NCI-H446 (cell line): ENCODE measurements around the gene INF2.

ENCODE experiments used
- DNase-seq, 2 experiments: peaks; one replicate each; lab custom pipeline; 2025; lab: John Stamatoyannopoulos, UW

INF2 gene

DNA sequence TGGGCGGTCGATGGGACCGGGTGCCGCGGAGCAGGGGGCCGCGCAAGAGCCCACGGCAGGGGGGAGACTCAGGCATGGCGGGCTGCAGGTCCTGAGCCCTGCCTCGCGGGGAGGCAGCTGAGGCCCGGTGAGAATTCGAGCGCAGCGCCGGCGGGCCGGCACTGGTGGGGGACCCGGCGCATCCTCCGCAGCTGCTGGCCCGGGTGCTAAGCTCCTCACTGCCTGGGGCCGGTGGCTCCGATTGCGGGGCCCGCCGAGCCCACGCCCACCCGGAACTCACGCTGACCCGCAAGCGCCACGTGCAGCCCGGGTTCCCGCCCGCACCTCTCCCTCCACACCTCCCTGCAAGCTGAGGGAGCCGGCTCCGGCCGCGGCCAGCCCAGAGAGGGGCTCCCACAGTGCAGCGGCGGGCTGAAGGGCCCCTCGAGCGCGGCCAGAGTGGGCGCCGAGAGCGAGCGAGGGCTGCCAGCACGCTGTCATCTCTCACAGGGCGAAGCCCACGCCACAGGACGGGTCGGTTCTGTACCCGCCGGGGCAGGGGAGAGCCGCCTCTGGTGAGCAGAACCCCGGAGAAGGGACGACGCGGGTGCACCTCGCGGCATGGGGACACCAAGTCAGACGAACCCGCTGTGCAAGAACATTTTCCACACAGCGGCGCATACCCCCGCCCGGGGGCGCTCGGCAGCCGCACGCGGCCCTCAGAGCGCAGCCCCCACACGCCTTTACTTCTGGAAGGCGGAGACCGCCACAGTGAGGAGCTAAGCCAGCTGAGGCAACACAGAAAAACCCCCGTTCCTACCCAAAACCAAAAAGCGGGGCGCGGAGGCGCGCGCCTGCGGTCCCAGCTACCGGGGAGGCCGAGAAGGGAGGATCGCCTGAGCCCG, 62.4 kb downstream of the INF2 start:
- no peak for DNase-seq

DNA sequence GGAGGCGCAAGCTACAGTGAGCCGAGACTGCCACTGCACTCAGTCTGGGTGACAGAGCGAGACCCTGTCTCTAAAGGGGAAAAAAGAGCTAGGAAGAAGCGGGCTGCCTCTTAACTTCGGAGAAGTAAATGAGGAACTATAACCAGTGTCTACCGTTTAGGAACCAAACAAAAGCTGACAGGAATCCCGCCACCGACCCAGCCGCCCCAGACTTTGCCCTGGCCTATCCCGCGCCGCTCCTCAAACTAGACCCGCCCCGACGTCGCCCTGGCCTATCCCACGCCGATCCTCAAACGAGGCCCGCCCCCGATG, 63.0 kb downstream of the INF2 start:
- DNase-seq: no peak

DNA sequence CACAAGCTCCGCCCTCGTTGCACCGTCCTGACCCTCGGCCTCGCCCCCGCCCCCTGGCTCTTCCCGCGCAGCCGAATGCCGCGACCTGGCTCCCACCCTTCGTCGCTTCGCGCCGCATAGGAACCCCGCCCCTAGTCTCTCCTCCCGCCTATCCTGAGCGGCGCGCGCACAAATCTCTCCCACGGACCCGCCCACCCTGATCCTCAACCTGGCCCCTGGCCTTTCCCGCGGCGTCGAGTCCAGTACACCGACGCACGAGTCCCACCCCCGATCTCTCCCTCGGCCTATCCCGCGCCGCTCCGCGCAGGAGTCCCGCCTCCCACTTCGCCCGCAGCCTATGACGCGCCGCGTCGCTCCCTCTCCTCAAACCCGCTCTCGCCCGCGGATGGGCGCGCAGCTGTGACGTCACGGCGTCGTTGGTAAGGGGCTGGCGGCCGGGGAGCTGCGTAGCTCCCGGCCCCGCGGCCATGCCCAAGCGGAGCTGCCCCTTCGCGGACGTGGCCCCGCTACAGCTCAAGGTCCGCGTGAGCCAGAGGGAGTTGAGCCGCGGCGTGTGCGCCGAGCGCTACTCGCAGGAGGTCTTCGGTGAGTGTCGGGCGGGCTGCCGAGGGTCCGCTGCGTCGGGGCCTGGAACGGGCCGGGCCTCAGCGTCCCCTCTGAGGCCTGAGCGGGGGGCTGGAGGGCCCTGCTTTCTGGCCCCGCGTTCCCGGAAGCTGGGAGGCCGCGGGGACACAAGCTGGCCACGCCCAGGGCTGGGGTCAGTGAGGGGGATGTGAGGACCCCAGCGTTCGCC, 63.5 kb downstream of the INF2 start, which contains the start of gene SIVA1:
Gene SIVA1 (plus strand): TSS at position 413 of the 793 bp plus-strand sequence. CDS start 55 bp downstream, at position 468.
- peak; percentile 100 for DNase-seq

DNA sequence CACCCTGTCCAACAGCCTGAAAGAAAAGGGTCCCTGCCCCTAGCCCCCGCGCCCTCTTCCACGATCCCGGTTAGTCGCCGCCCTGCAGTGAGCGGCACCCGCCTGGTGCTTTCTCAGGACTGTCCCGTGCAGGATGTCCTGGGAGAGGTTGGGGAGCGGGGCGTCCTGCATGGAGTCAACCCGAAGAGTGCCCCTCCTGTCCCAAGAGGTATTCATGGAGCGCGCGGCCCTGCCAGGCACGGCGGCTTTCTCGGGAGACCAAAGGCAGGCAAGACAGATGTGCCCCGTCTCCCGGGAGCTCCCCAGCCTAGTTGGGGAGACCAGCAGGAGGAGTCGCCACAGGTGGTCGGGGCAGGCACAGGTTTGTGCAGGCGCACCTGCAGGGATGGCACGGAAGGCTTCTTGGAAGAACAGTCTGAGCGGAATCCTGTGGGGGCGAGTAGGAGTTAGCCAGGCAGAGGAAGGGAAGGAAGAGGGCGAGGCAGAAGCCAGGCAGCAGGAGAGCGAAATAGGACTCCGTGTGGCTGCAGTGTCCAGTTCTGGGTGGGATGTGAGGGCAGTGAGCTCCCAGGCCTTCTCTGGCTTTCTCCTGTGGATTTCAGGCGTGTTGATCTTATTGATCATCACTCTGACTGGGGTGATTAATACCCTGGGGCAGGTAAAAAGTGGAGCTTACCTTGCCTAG, 64.3 kb downstream of the INF2 start:
- no peak for DNase-seq

DNA sequence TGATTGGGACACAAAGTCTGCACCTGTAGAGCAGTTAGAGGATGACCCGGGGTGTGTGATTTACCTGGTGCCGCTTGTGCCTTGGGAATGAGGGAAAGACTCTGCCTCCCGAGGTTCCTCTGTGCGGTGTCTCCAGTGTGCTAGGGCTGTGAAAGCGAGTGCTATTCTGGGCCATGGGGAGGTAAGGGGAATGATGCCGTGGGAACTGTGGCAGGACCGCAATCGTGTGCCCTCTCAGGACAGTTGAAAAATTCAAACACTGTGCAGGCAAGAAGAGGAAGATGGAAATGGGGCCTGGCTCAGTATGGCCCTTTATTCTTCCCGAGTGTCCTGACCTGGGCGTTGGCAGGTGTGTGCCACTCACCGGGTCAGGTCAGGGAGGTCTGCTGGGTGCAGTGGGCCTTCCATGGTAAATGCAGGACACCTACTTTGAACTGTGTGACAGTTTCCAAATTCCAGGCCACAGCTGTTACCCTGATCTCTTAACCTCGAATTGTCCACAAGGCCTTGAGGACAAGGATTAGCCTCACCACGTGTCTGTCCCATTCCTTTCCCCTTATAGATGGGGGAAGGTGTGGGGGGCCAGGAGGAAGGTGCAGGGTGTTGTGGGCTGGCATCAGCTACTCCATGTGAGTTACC, 64.9 kb downstream of the INF2 start:
- DNase-seq: no peak

DNA sequence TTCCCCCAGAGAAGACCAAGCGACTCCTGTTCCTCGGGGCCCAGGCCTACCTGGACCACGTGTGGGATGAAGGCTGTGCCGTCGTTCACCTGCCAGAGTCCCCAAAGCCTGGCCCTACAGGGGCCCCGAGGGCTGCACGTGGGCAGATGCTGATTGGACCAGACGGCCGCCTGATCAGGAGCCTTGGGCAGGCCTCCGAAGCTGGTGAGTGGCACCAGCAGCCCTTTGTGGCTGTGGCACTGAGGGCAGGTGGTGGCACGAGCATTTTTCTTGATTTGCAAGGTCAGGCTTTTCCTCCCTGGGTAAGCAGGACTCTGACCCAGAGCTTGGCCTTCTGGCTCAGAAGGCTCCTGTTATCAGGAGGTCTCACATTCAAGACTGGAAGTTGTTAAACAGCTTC, 66.2 kb downstream of the INF2 start:
- no peak for DNase-seq

DNA sequence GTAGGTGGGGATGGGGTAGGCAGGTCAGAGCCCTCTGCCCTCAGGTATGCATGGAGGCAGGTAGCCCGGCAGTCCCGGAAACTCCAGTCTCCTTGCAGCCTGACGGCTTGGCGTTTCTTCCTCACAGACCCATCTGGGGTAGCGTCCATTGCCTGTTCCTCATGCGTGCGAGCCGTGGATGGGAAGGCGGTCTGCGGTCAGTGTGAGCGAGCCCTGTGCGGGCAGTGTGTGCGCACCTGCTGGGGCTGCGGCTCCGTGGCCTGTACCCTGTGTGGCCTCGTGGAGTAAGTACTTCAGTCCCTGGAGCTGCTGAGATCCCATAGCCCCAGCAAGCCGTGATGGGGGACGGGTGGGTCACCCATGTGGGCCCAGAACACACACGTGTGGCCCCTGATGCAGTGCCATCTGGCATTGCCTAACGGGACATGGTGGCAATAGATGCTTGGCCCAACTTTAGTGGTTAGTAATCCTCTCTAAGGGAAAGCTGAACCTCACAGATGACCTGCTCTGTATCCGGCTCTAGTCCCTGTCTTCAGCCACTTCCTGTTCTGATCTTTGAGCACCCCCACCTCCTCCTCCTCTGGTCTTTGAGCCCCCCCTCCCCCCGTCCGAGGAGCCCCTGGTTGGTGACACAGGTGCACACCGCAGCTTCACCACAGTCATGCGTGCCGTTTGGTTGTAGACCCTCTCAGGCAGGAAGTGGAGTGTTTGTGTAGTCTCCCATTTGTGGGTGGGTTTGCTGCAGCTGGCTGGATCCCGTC, 67.2 kb downstream of the INF2 start:
- no peak for DNase-seq

DNA sequence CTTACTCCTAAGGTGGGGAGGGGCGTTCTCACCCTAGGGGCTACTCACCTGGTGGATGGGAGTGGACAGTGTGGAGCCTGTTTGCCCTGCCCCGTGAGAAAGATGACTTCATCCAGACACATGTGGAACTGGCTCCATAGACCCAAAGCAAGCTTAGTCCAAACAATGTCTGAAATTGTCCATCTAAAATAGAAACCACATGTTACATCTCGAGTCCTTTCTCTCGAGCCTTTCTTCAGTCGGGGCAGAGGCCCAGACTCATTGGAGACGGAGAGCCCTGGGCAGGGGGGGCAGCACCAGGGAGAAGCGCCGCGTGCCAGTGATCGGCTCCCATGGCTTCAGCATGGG, 67.8 kb downstream of the INF2 start:
- DNase-seq: no peak

DNA sequence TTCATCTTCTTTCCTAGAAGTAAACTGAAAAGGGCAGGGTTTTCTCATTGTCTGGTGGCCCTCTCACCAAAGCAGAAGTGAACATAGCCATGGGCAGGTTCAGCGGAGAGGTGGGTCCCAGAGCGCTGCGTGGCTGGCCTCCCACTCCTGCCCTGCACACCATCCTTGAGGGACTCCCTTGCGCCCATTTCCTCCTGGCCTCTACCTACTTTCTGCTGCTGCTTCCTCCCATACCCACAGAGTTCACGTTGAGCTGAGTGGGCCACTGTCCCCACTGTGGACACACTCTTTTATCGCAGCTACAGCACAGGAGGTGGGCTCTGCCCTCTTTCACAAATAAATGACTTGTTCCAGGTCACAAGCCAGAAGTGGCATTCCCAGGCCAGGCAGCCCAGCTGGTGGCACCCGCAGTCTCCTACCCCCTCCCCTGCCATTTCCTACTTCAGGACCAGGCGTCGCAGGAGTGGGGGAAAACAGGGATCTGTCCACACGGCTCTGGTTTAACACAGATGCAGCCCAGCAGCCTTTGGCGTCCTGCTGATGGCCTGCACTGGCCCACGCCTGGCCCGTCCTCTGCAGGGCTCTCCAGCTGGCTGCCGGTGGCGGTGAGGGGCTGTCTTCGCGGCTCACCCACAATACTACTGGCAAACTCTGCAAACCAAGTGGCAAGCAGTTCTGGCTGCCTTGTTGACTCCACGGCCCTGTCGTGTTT, 68.4 kb downstream of the INF2 start:
- DNase-seq: no peak

DNA sequence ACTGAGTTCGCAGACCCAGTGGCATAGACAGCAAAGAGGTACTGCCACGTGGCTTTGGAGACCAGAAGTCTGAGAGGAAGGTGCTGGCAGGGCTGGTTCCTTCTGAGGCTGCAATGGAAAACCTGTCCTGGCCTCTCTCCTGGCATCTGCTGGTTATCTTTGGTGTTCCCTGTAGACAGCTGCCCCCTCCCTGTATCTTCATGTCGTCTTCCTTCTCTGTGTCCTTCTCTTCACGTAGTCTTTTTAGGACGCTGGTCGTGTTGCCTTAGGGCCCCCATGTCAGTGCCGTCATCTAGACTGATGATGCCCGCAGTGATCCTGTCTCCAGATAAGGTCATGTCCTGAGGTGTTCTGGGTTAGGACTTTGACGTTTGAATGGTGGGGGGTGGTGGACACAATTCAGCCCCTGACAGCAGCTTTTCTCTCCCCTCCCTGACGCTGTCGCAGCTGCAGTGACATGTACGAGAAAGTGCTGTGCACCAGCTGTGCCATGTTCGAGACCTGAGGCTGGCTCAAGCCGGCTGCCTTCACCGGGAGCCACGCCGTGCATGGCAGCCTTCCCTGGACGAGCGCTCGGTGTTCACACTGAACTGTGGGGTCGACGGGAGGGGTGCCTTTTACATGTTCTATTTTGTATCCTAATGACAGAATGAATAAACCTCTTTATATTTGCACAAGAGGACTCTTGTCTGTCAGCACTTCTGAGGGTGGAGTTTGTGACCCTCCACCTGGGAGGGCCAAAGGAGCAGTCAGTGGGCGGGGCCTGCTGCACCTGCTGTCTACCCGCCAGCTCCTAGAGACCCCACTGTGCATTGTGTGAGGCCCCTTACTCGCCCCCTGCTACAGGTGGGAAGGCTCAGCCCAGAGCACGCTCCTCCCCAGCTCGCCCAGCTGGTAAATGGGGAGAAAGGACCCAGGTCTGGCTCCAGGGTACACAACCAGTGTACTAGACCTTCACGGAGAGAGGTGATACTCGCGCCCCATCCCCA, 69.9 kb downstream of the INF2 start:
- DNase-seq: no peak

DNA sequence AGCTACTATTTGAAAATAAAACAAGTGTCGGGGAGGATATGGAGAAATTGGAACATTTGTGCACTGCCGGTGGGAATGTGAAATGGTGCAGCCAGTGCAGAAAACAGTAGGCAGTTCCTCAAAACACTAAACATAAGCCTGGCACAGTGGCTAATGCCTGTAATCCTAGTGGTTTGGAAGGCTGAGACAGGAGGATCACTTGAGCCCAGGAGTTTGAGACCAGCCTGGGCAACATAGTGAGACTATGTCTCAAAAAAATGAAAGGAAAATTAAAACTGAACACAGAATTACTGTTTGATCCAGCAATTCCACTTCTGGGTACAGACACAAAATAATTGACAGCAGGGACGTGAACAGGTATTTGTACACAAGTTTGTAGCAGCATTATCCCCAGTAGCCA, 76.1 kb downstream of the INF2 start:
- DNase-seq: no peak

DNA sequence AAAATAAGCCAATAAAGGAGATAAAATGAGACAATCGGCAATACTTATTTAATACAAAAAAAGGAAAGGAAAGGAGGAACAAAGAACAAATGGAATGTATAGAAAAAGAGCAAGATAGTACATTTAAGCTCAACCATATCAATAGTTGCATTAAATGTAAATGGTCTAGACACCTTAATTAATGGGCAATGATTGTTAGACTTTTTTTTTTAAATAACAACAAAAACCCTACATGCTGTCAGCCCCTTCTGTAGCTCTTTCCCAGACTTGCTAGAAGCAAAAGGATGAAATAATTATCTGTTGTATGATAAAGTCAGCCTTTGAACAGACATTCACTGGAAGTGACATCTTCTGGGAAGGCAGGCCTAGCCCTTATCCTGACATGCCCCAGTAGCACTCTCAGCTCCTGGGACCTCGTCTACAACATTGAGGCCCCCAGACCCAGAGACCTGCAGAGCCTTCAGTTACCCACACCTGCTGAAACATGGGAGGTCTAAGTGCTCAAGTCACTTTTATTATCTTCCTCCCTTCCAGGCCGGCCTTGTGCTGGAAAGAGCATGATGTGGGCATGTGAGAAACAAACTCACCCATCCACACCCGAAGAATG, 76.9 kb downstream of the INF2 start:
- no peak for DNase-seq

DNA sequence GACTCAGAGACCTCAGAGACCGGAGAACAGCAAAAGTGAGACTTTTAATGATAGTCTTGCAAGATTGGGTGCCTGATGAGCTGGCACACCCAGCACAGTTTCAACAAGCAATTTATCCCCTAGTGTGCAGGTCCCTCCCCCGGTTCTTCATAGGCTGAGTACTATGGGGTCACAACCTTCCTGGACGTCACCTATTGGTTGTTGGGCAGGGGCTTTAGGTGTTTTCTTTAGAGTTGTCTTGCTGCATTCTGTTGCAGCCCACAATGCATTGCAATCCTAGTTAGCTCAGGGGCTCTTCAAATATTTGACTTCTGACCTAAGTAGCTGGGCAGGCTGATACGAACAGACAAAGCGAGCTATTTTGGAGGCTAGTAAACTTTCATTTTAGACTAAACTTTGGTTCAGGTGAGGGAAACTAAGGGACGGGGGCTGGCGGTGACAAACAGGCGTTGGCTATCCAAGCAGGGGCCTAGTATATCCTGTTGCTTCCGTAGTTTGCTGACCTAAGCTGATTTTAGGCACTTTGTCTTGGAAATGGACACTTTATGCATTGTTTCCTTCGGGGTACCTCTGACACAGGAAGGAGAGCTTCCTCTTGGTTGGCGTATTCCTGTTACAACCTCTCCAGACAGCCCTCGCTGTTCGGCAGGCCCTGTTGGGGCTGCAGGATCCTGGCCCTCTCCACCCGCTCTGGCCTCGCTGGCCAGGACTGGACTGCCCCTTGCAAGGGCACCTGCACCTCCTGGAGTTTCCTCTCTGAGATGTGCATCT, 77.6 kb downstream of the INF2 start:
- DNase-seq: no peak

DNA sequence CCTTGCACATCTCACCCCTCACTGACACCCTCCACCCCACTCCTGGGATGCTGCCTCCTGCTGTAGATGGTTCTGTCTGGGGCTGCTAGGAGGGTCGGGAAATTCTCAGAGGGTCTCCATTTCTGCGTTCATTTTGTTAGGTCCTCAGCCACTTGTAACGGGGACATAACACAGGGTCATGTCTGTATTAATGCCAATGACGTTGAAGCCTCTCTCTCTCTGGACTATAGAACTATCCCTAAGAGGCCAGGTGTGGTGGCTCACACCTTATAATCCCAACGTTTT, 78.2 kb downstream of the INF2 start:
- DNase-seq: no peak

DNA sequence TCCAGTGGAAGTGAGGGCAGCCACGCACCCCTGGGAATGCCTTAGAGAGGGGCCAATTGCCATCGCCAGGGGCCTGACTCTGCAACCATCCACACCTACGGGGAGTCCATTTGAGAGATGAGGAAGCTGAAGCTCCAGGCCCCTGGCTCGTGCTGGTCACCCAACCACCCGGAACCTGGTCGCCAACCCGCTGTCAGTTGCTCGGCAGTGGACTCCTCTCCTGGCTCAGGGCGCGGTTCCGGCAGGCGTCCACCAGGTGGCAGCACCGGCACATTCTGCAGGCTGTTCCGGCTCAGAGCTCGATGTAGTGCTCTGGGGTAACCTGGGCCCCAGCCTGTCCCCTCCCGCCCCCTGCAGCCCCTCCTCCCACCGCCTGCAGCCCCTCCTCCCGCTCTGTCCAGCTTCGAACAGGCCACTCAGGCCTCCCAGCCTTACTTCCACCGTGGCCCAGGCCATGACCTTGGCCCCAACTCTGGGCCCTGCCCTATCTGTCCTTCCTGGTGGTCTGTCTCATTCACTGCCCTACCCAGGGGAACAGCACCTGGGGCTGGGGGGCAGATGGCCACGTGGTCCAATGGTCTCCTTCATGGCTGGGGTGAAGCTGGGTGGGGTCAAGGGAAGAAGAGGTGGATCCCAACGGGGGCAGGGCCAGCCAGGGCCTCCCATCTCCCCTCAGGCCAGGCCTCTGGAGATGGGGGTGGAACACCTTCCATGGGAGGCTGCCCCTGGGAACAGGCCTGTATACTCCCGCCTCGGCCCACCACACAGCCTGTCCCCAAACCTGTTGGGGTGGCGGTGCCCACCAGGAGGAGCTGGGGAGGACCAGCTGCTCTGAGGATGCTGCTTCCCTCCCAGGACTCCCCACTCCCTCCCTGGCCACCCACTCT, 79.3 kb downstream of the INF2 start:
- peak; percentile 77 to 87 for DNase-seq

DNA sequence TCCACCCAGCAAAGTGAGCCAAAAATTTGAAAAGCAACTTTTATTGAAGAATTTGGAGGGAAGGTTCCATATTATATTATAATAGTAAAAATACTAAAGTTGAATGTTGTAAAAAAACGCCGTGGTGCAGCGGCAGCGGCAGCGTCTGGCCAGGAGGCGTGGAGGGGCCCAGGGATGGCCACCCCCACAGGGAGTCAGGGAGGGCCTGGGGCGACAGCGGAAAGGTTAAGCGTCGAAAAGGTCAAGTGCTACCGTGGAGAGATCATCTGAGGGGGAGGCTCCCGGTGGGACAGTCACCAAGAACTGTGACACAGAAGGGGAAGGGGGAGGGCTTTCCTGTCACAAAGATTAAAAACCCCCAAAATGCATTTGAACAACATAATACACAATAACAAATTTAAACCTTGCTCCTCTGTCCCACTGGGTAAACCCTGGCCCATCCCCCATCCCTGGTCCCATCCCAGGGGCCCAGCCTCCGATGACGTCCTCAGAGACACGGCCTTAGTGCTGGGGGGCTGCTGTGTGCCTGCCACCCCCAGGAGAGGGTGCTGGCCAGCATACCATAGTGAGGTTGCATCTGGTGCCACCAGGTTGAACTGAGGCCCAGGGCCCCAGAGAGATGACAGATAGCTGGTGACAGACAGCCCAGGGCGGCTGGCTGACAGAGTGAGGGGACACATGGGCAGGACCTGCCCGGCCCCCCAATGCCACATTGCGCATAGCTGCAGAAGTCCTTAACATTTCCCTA, 80.1 kb downstream of the INF2 start:
- DNase-seq: no peak

DNA sequence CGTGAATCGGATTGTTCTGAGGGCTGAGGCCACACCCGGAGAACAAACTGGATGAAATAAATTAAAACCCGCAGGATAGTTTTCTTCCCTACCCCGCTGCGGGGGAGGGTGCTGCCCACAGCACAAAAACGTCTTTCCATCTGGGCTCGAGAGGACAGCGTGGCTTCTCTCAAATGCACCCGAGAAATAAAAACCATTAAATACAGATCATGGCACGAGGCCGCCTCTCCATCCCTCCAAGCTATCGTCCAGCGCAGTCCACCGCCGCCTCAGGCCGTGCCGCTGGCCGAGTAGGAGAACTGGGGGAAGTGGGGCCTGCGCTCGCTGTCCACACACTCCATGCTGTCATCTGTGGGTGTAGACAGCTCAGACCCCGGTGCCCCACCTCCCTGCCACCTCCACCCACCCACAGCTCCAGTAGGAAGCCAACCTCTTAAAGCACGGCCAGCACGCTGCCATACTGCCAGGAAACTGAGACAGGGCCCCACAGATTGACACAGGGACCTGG, 80.7 kb downstream of the INF2 start:
- no peak for DNase-seq
